ENCODE data around the gene ANKRD28.

- TF ChIP-seq, protein P1, sequence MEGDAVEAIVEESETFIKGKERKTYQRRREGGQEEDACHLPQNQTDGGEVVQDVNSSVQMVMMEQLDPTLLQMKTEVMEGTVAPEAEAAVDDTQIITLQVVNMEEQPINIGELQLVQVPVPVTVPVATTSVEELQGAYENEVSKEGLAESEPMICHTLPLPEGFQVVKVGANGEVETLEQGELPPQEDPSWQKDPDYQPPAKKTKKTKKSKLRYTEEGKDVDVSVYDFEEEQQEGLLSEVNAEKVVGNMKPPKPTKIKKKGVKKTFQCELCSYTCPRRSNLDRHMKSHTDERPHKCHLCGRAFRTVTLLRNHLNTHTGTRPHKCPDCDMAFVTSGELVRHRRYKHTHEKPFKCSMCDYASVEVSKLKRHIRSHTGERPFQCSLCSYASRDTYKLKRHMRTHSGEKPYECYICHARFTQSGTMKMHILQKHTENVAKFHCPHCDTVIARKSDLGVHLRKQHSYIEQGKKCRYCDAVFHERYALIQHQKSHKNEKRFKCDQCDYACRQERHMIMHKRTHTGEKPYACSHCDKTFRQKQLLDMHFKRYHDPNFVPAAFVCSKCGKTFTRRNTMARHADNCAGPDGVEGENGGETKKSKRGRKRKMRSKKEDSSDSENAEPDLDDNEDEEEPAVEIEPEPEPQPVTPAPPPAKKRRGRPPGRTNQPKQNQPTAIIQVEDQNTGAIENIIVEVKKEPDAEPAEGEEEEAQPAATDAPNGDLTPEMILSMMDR (conservative IDR thresholded peaks at IDR 0.05; ENCODE audit: low read length): no peak
- TF ChIP-seq EZH2phosphoT487 (IDR thresholded peaks at IDR 0.05; ENCODE audit: borderline replicate concordance, low read depth, low read length): no peak
These were observed 137.5 kb downstream of the ANKRD28 start for GRCh38 chr3:15660055-15660935.
